GM21526 (cell line): Measurements from ENCODE around the gene INTS1.

Experiments used
- ATAC-seq: cut with Tn5 transposase; IDR thresholded peaks from one replicate; pipeline ENCODE4 v1.9.1; 2021; ENCODE audit warnings: moderate library complexity; ENCODE audit not compliant: unreplicated experiment, low FRiP score

Gene INTS1

GRCh38 chr7:1543826-1544177, 39.6 kb upstream of the INTS1 start:
- ATAC-seq: no peak

GRCh38 chr7:1542841-1543747, 38.9 kb upstream of the INTS1 start:
- no peak for ATAC-seq

GRCh38 chr7:1542329-1542728, 38.1 kb upstream of the INTS1 start:
- ATAC-seq: no peak

- no peak for ATAC-seq
Measured at GRCh38 chr7:1541431-1542162, 37.4 kb upstream of the INTS1 start.

GRCh38 chr7:1540776-1541271, 36.6 kb upstream of the INTS1 start:
- no peak for ATAC-seq

- ATAC-seq: no peak
Measured at GRCh38 chr7:1539882-1540775, 35.9 kb upstream of the INTS1 start.

GRCh38 chr7:1539181-1539881, 35.1 kb upstream of the INTS1 start:
- no peak for ATAC-seq

- ATAC-seq: no peak
Measured at GRCh38 chr7:1538544-1539180, 34.5 kb upstream of the INTS1 start.

GRCh38 chr7:1537535-1538412, 33.6 kb upstream of the INTS1 start:
- ATAC-seq: no peak

GRCh38 chr7:1536743-1537534, 32.8 kb upstream of the INTS1 start:
- no peak for ATAC-seq

GRCh38 chr7:1536455-1536742, 32.2 kb upstream of the INTS1 start:
- no peak for ATAC-seq

- no peak for ATAC-seq
Measured at GRCh38 chr7:1535701-1536454, 31.7 kb upstream of the INTS1 start.

- no peak for ATAC-seq
Measured at GRCh38 chr7:1535100-1535458, 30.9 kb upstream of the INTS1 start.

- ATAC-seq: no peak
Measured at GRCh38 chr7:1534330-1535099, 30.3 kb upstream of the INTS1 start.

GRCh38 chr7:1533547-1534329, 29.5 kb upstream of the INTS1 start:
- ATAC-seq: no peak

GRCh38 chr7:1533255-1533546, 29.0 kb upstream of the INTS1 start:
- no peak for ATAC-seq
